ENCODE results near the gene AXL. TPM values are rescaled to one million over a fixed set of nuclear protein-coding genes. Genes with fewer than 3 reads are reported as not detected.

AXL gene
- total RNA-seq, 1 donor from 2014 or later = 5.5 TPM

DNA sequence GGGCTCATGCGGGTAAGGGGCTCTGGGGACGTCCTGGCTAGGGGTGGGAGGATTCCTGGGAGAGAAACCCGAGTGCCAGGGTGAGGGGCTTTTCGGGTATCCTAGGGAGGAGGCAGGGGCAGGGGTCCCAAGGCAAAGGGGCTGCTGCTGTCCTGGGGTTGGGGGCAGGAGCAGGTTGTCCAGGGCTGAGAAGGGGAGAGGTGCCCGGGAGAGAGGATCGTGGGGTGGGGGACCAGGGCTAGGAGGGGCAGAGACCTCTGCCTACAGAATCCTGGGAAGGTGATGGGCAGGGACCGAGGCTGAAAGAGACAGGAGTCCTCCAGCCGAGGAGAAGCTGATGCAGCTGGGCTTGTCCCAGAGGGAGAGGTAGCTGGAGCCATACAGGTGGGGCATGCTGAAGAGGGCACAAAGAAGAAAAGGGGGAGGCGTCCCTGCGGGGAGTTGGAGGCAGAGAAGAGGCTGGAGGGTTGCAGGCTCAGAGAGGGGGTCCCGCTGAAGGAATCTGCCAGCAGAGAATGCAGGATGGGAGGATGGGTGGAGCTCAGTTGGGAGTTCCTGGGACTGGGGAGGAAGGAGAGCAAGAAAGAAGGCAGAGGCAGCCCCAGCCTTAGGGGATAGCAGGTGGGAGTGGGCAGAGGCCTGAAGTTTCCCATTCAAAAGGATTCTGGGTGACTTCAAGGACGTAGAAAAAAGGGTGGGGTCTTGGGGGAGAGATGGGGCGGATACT is 25.4 kb upstream of the AXL start:
- TF ChIP-seq, protein P1, sequence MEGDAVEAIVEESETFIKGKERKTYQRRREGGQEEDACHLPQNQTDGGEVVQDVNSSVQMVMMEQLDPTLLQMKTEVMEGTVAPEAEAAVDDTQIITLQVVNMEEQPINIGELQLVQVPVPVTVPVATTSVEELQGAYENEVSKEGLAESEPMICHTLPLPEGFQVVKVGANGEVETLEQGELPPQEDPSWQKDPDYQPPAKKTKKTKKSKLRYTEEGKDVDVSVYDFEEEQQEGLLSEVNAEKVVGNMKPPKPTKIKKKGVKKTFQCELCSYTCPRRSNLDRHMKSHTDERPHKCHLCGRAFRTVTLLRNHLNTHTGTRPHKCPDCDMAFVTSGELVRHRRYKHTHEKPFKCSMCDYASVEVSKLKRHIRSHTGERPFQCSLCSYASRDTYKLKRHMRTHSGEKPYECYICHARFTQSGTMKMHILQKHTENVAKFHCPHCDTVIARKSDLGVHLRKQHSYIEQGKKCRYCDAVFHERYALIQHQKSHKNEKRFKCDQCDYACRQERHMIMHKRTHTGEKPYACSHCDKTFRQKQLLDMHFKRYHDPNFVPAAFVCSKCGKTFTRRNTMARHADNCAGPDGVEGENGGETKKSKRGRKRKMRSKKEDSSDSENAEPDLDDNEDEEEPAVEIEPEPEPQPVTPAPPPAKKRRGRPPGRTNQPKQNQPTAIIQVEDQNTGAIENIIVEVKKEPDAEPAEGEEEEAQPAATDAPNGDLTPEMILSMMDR (IDR thresholded peaks at IDR 0.05; ENCODE audit: unreplicated experiment) = no peak
- Mint-ChIP-seq H3K4me1 (ENCODE audit: unreplicated experiment) (peaks cover 20% of the 10 kb centered on the region), H3K4me3 (ENCODE audit: unreplicated experiment) (peak overlapping the region; percentile 85), H3K27me3 (ENCODE audit: unreplicated experiment) (peaks cover 1% of the 10 kb centered on the region), H3K36me3 (ENCODE audit: low read depth, unreplicated experiment) (peaks cover 7% of the 10 kb centered on the region), H3K9me3 (ENCODE audit: unreplicated experiment) (no peaks in the 10 kb centered on the region), H3K27ac (ENCODE audit: unreplicated experiment) (peak overlapping the region; percentile 58)
- no peak for DNase-seq (ENCODE audit: low spot score)

DNA sequence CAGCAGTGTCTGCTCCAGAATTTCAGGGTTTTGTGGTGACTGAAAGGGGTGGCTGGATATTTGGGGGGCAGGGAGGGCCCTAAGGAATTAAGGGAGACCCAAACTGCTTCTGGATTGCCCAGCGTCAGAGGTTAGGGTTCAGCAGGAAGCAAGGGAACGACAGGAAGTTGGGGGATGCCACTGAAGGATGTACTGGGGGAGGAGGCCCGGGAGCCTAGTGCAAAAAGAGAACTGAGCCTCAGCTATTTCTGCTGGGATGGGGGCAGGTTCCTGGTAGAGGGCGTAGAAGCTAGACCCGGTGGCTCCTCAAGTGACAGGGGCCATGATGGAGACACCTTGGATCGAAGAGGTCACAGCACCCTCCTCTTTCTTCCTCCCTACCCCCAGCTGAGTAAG is 24.9 kb upstream of the AXL start:
- TF ChIP-seq, protein P1 (IDR thresholded peaks at IDR 0.05; ENCODE audit: unreplicated experiment) = no peak
- no peak for DNase-seq (ENCODE audit: low spot score)
- Mint-ChIP-seq H3K36me3 (ENCODE audit: low read depth, unreplicated experiment) (peaks cover 7% of the 10 kb centered on the region), H3K27ac (ENCODE audit: unreplicated experiment) (peak overlapping the region; percentile 58), H3K4me3 (ENCODE audit: unreplicated experiment) (peak overlapping the region; percentile 85), H3K9me3 (ENCODE audit: unreplicated experiment) (no peaks in the 10 kb centered on the region), H3K4me1 (ENCODE audit: unreplicated experiment) (peaks cover 20% of the 10 kb centered on the region), H3K27me3 (ENCODE audit: unreplicated experiment) (peaks cover 6% of the 10 kb centered on the region)

DNA sequence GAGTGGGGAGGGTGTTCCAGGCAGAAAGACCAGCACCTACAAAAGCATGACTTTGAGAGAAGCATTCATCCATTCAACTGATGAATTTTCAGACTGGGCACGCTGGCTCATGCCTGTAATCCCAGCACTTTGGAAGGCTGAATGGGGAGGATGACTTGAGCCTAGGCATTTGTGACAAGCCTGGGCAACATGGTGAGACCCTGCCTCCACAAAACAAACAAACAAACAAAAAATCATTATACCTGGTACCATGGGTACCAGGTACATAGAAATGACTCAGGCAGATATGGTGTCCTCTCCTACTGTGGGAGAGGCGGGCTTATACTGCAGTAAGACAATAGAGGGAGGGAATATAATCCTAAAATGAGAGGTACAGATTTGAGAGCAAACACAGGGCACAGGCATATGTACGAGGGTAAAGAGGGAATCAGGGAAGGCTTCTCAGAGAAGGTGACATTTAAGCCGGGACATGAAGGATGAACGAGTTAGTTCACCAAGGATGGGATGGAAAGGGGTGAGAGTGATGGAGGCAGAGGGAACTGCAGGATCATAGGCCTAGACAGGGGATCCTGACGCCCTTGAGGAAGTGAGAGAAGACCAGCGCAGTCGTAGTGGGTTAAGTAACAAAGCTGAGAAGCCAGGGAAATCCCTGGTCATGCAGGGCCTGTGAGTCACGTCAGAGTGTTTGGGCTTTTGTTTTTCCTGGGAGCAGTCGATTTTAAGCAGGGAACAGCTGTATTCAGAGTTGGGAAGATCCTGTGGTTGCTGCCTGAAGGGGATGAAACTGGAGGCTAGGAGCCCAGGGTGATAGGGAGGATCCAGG is 23.1 kb upstream of the AXL start:
- Mint-ChIP-seq H3K4me3 (ENCODE audit: unreplicated experiment) (no peak overlapping the region), H3K9me3 (ENCODE audit: unreplicated experiment) (no peaks in the 10 kb centered on the region), H3K27me3 (ENCODE audit: unreplicated experiment) (peaks cover 6% of the 10 kb centered on the region), H3K27ac (ENCODE audit: unreplicated experiment) (no peak overlapping the region), H3K4me1 (ENCODE audit: unreplicated experiment) (peaks cover 16% of the 10 kb centered on the region), H3K36me3 (ENCODE audit: low read depth, unreplicated experiment) (peaks cover 7% of the 10 kb centered on the region)
- no peak for DNase-seq (ENCODE audit: low spot score)
- TF ChIP-seq, protein P1 (IDR thresholded peaks at IDR 0.05; ENCODE audit: unreplicated experiment) = no peak

DNA sequence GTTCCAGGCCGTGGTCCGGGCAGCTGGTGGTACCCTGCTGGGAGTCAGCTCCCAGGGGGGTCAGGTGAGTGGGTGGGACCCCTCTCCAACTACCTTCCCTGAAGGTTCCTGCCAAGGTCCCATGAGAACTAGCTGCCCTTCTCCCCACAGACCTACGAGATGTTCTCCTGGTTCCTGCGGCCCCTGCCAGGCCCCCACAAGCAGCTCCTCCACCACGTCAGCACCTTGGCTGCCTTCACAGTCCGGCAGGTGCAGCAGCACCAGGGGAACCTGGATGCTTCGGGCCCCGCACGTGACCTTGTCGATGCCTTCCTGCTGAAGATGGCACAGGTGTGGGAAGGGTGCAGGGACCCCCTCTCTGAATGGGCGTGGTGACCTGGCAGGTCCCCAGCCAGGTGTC is 20.5 kb upstream of the AXL start:
- H3K4me1 Mint-ChIP-seq (ENCODE audit: unreplicated experiment) = peaks cover 7% of the 10 kb centered on the region
- H3K9me3 Mint-ChIP-seq (ENCODE audit: unreplicated experiment) = no peaks in the 10 kb centered on the region
- no peak overlapping the region for H3K27ac Mint-ChIP-seq (ENCODE audit: unreplicated experiment)
- TF ChIP-seq, protein P1 (IDR thresholded peaks at IDR 0.05; ENCODE audit: unreplicated experiment) = no peak
- peaks cover 4% of the 10 kb centered on the region for H3K36me3 Mint-ChIP-seq (ENCODE audit: low read depth, unreplicated experiment)
- H3K4me3 Mint-ChIP-seq (ENCODE audit: unreplicated experiment) = no peak overlapping the region
- no peak for DNase-seq (ENCODE audit: low spot score)
- H3K27me3 Mint-ChIP-seq (ENCODE audit: unreplicated experiment) = peaks cover 6% of the 10 kb centered on the region

DNA sequence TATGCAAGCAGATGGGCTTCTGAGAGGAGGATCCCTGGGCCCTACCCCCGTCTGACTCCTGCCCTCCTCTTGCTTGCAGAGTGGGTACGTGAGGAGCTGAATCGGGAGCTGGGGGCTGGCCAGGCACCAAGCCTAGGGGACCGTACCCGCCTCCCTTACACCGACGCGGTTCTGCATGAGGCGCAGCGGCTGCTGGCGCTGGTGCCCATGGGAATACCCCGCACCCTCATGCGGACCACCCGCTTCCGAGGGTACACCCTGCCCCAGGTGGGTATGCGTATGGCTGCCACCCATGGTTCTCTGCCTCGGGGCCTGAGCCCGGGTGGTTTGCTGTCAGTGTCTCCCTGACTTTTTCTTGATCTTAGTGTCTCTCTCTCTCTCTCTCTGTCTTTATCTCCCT is 15.7 kb upstream of the AXL start:
- TF ChIP-seq, protein P1 (IDR thresholded peaks at IDR 0.05; ENCODE audit: unreplicated experiment) = no peak
- Mint-ChIP-seq H3K27me3 (ENCODE audit: unreplicated experiment) (peaks cover 7% of the 10 kb centered on the region), H3K36me3 (ENCODE audit: low read depth, unreplicated experiment) (peaks cover 10% of the 10 kb centered on the region), H3K27ac (ENCODE audit: unreplicated experiment) (no peak overlapping the region), H3K4me1 (ENCODE audit: unreplicated experiment) (no peaks in the 10 kb centered on the region), H3K9me3 (ENCODE audit: unreplicated experiment) (no peaks in the 10 kb centered on the region), H3K4me3 (ENCODE audit: unreplicated experiment) (no peak overlapping the region)
- DNase-seq (ENCODE audit: low spot score) = no peak
